Eye (tissue), 1 donor: ENCODE measurements around the gene TMEM117.
"Not testable (repeated sequence)": the region's sequence is repeated elsewhere in the genome, so short reads cannot be mapped to it uniquely, and the experiment has no call there.

ENCODE experiments used
- DNase-seq: peaks from one replicate; pipeline ENCODE4 v3.0.0-alpha.2; 2015

TMEM117 gene

GRCh38 chr12:44240186-44240585 lies 404.3 kb downstream of the TMEM117 start:
- no peak for DNase-seq

GRCh38 chr12:44245932-44246331 lies 410.1 kb downstream of the TMEM117 start:
- DNase-seq = no peak

DNA sequence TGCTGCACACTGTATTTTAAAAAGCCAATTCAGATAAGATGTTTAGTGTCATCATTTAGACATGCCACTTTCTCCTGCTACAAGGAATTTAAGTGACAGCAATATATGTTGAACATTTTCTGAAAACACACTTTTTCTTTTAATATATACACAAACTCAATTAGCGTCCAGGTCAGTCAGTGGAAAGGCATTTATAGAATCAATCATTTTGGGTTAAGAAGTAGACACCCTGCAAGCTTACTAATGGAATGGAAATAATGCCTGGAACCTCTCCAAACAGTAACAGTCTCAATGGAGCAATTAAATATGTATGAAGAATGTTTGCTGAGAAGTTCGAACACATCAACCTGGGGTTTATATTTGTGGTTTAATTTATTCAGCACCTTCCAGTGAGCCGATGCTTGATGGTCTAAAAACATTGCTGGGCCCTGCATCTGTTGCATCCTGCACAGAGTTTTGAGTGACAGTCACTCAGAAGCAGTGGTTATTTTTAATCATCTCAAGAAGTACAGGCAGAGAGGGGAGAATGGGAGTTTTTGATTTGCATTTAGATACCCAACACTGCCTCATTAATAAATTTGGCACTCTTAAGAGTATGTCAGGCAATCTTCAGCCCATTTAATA lies 410.7 kb downstream of the TMEM117 start:
- peak; percentile 41 for DNase-seq

DNA sequence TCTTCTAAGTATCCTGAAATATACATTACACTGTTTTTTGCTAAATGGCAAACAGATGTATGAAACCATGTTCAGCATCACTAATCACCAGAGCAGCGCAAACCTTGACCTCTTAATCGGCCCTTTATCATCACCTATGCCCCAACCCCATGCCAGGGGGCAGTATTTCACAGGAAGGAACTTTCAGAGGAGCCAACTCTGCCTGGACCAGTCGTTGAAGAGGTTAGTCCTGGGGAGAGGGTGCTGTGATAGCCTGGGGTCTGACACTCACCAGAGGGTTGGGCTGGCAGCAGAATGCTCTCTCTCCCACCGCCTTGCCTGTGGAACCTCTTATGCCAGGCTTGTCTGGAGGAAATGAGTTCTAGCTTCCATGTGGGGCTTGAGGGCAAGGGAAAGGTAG lies 411.7 kb downstream of the TMEM117 start:
- no peak for DNase-seq

DNA sequence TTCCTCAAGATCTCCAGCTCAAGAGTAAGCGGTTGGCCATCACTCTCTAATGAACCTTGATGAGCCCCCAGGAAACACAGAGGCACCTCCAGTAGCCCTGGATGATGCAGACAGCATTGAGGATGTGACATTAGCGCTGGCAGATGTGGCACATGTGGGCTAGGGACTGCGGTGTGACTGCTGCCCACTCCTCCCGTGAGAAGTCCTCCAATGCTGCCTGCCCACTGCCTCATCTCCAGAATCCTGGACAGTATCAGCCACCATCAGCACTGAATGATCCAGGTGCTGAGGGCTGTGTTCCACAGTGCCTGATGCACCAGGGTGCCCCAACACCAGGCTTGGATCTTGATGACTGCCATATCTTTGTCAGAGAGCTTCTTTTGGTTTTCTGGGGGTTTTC lies 412.6 kb downstream of the TMEM117 start:
- DNase-seq = no peak

GRCh38 chr12:44250440-44250839 lies 414.6 kb downstream of the TMEM117 start:
- not testable (repeated sequence) for DNase-seq

- DNase-seq = no peak
Observed at GRCh38 chr12:44253338-44253856, 417.5 kb downstream of the TMEM117 start.

DNA sequence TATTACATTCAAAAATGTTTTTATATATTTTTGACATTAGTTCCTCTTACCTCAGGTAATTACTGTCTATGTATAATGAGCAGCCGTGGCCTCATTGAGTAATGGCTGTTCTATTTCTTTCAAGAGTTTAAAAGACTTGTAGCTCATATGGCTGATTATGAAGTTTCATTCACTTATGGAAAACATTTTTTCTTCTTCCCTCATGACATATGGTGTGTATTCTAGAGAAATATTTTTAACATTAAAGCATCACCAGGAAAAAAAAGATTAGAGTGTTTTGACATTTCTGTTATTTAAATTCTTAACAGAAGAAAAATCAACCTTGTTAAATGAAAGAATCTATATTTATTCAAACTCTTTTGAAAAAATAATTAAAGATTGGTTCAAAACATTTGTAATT lies 422.4 kb downstream of the TMEM117 start:
- no peak for DNase-seq

- no peak for DNase-seq
Observed at GRCh38 chr12:44259890-44260289, 424.0 kb downstream of the TMEM117 start.

DNA sequence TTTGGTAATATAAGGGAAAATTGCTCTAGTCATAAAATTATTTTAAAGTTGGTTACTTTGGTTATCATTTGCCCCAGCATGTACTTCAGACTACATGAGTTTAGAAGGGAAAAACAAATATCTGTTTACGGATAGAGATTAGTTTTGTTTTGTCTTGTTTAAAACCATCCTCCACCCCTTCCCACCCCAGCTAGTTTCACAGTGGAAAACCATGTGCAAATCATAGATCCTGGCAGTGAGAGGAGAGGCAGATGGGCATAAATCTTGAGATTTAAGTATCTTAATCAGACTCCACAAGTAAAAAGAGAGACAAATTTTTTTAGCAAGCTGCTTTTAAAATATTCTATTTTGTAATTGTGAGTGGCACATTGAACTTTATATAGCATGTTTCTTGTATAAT lies 424.7 kb downstream of the TMEM117 start:
- no peak for DNase-seq

GRCh38 chr12:44285321-44285960 lies 449.6 kb downstream of the TMEM117 start:
- no peak for DNase-seq

GRCh38 chr12:44286336-44286735 lies 450.5 kb downstream of the TMEM117 start:
- no peak for DNase-seq

GRCh38 chr12:44286821-44287505 lies 451.1 kb downstream of the TMEM117 start:
- no peak for DNase-seq

DNA sequence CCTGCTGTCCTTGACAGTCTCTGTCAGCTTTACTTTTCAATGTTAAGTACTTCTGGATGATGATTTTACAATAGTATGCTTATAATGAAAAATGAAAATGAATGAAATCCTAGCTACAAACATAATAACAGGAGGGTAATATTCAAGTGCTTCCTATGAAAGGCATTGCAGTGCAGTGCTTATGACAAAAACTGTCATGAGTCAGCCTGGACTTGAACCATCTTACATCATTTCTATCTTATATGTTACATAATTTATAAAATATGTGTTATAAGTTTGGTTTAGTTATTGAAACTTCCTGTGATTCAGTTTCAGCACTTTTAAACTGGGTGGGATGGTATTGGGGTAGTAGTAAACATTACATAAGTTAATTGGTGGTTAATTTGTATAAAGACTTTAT lies 451.7 kb downstream of the TMEM117 start:
- no peak for DNase-seq

DNA sequence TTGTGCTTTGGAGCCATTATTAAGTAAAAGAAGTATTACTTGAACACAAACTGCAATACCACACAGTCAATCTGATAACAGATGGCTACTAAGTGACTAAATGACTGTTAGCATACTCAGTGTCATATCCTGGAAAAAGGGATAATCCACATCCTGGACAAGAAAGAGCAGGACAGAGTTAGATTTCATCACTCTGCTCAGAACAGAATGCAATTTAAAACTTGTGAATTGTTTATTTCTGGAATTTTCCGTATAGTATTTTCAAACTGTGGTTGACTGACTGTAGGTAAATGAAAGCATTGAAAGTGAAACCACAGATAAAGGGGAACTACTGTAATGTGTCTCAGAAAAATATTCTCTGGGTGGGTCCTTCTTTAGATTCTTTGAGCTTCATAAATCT lies 458.8 kb downstream of the TMEM117 start:
- DNase-seq = no peak

- DNase-seq = no peak
Observed at GRCh38 chr12:44295958-44296623, 460.2 kb downstream of the TMEM117 start.

- no peak for DNase-seq
Observed at GRCh38 chr12:44296624-44297197, 460.8 kb downstream of the TMEM117 start.

GRCh38 chr12:44299524-44299923 lies 463.6 kb downstream of the TMEM117 start:
- DNase-seq = no peak

GRCh38 chr12:44307506-44308168 lies 471.8 kb downstream of the TMEM117 start:
- peak; percentile 10 for DNase-seq

DNA sequence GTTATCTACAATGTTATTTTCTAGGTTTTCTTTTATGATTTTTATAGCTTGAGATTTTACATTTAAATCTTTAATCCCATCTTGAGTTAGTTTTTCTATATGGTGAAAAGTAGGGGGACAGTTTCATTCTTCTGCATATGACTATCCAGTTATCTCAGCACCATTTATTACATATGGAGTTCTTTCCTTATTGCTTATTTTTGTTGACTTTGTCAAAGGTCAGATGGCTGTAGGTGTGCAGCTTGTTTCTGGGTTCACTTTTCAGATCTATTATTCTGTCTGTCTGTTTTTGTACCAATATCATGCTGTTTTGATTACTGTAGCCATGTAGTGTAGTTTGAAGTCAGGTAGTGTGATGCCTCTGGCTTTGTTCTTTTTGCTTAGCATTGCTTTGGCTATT lies 477.3 kb downstream of the TMEM117 start:
- no peak for DNase-seq

DNA sequence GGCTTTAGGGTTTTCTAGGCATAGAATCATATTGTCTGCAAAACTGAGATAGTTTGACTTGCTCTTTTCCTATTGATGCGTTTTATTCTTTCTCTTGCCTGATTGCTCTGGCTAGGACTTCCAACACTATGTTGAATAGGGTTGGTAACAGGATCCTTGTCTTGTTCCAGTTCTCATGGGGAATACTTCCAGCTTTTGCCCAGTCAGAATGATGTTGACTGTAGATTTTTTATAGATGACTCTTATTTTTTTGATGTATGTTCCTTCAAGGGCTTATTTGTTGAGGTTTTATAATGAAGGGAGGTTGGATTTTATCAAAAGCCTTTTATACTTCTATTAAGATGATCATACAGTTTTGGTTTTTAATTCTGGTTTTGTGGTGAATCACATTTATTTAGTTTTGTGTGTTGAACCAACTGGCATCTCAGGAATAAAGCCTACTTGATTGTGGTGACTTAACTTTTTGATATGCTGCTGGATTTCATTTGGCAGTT lies 478.2 kb downstream of the TMEM117 start:
- DNase-seq = no peak

GRCh38 chr12:44317651-44318126 lies 481.8 kb downstream of the TMEM117 start:
- peak; percentile 48 for DNase-seq
